Stimulated activated CD8-positive, alpha-beta memory T cell treated with anti-CD3 and anti-CD28 coated beads, Interleukin-4, amount 100 ng/mL, for 48 hours (primary cell): ENCODE data around the gene MAP4.
"Not testable (repeated sequence)": the region's sequence is repeated elsewhere in the genome, so short reads cannot be mapped to it uniquely, and the experiment has no call there.

Source experiments
- DNase-seq: peaks from one replicate; pipeline ENCODE4 v3.0.0-alpha.2; 2020

The MAP4 gene

DNA sequence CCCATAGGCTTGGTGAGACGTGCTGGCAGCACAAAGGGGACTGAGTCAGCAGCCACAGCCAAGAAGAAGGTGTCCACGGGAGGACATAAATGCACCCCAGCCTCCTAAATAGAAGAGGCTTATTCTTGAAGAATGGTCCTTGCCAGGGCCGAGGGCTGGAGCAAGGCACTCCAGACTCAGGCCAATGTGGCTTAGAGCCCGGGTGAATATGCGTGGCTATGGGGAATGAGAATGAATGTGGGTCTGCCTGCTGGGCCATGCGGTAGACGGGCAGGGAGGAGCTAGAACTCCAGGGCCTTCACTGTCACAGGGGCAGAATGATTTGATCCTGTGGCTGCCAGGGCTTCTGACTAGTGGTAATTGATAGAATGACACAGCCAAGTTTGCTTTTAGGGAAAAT lies 179.2 kb downstream of the MAP4 start:
- no peak for DNase-seq

DNA sequence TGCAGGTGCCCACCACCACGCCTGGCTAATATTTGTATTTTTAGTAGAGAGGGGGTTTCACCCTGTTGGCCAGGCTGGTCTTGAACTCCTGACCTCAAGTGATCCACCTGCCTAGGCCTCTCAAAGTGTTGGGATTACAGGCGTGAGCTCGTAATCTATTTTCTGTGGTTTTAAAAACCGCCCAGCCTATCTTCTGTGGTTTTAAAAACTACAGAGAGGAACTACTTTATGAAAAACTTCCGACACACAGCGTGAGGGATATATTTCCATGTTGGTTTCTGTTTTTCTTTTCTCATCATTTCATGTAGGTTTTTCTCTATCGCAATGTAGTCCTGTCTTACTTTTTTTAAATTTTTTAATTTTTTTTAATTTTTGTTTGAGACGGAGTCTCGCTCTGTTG lies 186.7 kb downstream of the MAP4 start:
- not testable (repeated sequence) for DNase-seq

DNA sequence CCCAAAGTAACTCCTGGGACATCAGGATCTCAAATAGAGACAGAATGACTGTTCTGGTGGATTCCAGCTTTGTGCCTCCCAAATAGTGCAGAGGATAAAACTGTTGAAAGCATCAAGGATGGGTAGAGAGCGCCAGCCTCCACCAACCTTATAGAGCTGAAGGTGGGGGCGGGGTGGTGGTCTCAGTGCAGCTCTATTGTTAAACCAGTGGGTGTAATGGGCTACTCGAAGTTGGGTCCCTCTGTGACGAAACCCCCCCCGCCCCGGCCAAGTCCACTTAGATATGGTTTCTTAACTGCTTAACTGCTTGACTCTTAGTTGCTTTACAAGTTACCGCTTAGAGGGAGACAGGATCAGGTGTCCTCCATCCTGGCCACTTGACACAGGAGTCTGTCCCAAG lies 190.6 kb downstream of the MAP4 start:
- DNase-seq: no peak

DNA sequence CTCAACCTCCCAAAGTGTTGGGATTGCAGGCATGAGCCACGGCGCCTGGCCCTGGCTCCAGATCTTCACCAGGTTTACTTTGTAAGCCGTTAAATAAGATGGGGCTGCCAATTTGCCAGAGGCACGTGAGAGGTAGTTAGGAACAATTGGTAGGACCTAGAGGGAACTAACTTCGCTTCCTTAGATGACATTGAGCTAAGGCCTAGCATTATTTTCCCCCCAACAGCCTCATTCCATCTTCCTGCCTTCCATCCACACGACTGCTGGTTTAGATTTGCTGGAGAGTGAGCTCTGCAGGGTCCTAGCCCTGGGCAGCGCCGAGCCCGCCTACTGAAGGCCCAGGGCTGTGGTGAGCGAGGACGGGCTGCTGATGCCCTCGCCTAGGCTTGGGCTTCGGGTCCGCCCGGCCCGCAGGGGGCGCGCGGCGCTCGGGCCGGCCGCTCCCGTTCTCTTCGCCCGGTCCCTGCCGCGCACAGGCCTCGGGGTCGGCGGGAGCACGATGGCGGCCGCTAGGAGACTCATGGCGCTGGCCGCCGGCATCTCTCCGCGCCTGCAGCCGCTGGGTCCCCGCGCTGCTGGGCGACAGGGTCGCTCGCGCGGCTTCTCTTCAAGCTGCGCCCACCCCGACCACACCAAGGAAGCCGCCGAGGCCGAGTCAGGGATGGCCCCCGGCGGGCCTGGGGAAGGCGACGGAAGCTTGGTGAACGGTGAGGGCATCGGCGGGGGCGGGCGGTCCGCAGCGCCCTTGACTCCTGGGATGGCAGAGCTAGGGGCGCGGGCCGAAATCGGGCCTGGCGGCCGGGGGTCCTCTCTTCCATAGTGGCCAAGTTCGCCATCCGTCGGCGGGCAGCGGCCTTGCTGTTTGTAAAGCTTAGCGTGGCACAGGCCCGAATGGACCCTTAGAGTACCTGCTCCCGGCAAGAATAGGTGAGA lies 191.4 kb downstream of the MAP4 start:
- DNase-seq: peak; percentile 83

DNA sequence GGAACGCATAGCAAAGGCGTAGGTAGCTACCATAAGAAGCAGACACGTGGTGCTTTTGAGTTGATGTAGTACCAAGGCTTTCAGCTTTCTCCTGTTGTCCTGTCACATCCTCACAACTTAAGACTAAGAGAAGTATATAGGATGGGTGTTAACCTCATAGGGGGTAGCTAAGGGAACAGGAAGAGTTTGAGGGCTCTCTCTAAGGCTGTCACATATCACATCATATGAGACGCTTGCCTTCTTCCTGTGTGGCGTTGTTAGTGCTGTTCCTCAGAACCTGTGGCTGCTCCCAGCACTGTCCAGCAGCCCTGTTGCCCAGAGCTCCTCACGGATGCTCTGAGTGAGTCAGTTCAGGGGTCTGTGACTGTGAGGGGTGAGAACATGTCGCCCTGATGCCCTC lies 198.6 kb downstream of the MAP4 start:
- DNase-seq: no peak

DNA sequence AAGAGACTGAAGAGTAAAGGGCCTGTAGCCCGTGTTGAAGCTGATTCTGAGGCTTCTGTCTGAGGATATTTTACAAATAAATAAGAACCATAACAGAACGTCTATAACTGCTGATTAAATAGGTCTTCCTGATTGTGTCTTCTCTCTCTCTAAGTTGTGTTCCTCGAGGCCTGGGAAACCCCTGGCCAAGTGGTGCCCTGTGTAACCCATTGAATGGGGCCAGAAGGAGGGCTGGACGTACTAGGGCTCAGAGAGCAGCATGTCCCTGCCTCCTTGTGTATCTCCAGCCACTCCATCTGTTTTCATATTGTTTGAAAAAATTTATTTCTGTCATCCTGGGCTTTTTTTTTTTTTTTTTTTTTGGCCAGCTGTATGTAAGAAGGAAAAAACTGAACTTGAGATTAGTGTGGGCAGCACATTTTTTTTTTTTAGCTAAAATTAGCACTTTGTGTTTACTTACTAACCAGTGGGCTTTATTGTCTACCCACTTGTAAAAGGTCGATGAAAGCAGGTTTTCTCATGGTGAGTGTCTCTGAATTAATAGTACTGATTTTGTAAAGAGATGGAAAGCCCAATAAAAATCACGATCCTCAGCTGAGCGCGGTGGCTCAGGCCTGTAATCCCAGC lies 202.6 kb downstream of the MAP4 start:
- DNase-seq: no peak

DNA sequence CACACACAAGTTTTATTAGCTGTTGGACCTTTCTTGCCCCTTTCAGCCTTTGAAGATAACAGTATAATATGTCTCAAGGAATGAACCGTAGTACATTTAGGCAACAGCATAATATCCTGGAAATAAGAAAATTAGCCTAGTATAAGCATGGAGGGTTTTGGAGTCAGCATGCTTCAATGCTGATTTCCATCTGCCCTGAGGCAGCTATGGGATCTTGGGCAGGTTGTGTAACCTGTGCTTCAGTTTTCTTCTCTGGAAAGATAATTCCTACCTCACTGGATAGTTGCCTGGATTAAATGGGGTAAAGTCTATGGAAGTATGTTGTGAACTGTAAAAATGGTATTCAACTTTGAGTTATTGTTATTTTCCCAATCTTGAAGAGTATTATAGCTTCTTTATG lies 211.6 kb downstream of the MAP4 start:
- DNase-seq: no peak

DNA sequence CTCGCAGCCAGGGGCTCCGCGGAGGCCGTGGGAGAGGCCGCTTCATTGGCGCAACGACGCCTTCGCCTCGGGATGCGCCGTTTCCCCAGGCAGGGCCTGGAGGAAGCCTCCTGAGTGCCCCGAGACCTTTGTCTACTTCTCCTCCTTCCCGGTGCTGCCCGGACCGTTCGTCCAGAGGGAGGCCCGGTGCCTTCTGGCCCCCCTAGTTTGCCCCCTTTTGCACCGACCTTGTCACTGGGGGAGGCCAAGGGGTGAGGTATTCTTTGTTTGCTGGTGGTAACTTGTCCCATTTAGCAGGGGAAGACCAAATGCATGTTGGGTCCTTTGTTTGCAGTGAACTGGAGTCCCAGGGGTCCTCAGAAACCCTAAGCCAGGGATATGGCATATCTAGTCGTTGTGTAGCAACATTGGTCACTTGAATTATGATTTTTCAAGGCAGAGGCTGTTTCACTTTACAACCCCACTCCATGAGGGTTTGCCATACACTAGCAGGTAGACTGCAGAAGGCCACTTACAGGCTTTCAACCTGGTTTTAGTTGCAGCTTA lies 212.7 kb downstream of the MAP4 start:
- no peak for DNase-seq

DNA sequence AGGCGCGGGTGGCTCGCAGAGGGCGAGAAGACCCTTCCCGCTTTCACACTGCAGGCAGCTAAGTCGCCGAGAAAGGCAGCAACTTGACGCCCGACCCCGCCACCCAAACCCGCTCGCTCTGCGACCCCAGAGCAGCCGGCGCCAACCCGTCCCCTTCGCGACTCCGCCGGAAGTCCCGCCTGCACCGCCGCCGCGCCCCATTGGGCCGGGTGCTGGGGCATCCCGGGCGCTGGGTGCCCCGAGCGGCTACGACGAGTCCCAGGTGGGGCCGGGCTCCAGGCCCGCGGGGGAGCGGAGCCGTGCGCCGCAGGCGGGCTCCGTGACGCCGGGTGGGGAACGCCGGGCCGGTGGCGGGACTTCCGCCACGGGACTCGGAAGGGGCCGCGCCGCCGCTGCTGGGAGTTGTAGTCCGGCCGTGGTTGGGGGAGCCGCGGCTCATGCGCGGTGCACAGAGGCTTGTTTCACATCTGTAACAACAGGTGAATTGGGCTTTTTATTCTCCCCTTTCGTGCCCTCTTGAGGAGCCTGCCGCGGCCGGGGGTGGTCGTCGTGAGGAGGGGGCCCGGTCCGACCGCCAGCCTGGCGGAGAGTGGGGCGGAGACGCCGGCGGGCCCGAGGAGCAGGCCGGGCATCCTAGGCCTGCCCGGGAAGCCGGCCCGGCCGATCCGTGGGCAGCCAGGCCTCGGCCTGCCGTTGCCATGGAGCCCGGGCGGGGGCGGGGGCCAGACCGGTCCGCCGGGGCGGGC lies 213.3 kb downstream of the MAP4 start, which contains the start of gene DHX30:
TSS of gene DHX30 (plus strand) at position 405 of the 746 bp plus-strand sequence. CDS start 7,546 bp downstream, outside the sequence.
- DNase-seq: peak; percentile 90
